Transverse colon (tissue), 4 donors: ENCODE results near the gene LMOD3.

Source experiments
- POLR2A ChIP-seq: fragments of 450-650 bp; IDR thresholded peaks from one replicate; pipeline ENCODE4 v1.6.1; 2016; ENCODE audit warnings: antibody characterized with exemption, mild to moderate bottlenecking, moderate library complexity
- POLR2AphosphoS5 ChIP-seq, 3 donors: sonication (generic); formaldehyde crosslinking; IDR thresholded peaks; one replicate each; pipeline ENCODE4 v1.6.1; 2016; ENCODE audit warnings: antibody characterized with exemption in 3 of 3
- TF ChIP-seq, protein P1 (sequence below), 5 experiments: fragments of 200-600 bp in 3 of 5; fragments of 450-650 bp in 2 of 5; sonication (generic) in 3 of 5; IDR thresholded peaks; 1 replicate in 2 of 5; 2 replicates in 3 of 5; pipeline ENCODE4 v1.5.1; 2016 to 2017; ENCODE audit warnings: antibody characterized with exemption in 5 of 5, inconsistent platforms in 3 of 5, mild to moderate bottlenecking in 2 of 5, moderate library complexity in 1 of 5

DNA sequence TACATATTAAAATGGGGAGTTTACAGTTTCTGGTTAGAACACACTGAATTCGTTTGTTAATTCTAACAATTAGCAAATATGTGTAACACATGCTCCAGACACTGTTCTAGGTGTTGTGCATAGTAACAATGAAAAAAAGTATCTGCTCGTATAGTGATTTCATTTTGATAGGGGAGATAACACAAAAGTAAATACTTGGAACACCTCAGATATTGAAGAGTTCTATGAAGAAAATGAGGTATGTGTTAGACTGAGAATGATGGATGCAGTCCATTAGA, 63.5 kb downstream of the LMOD3 start:
- TF ChIP-seq, protein P1, sequence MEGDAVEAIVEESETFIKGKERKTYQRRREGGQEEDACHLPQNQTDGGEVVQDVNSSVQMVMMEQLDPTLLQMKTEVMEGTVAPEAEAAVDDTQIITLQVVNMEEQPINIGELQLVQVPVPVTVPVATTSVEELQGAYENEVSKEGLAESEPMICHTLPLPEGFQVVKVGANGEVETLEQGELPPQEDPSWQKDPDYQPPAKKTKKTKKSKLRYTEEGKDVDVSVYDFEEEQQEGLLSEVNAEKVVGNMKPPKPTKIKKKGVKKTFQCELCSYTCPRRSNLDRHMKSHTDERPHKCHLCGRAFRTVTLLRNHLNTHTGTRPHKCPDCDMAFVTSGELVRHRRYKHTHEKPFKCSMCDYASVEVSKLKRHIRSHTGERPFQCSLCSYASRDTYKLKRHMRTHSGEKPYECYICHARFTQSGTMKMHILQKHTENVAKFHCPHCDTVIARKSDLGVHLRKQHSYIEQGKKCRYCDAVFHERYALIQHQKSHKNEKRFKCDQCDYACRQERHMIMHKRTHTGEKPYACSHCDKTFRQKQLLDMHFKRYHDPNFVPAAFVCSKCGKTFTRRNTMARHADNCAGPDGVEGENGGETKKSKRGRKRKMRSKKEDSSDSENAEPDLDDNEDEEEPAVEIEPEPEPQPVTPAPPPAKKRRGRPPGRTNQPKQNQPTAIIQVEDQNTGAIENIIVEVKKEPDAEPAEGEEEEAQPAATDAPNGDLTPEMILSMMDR (IDR thresholded peaks at IDR 0.05), result no peak
- TF ChIP-seq POLR2A (no peak), POLR2AphosphoS5 (IDR thresholded peaks at IDR 0.05) (no peak)
